ENCODE measurements around the gene PSMA5.

PSMA5 gene

DNA sequence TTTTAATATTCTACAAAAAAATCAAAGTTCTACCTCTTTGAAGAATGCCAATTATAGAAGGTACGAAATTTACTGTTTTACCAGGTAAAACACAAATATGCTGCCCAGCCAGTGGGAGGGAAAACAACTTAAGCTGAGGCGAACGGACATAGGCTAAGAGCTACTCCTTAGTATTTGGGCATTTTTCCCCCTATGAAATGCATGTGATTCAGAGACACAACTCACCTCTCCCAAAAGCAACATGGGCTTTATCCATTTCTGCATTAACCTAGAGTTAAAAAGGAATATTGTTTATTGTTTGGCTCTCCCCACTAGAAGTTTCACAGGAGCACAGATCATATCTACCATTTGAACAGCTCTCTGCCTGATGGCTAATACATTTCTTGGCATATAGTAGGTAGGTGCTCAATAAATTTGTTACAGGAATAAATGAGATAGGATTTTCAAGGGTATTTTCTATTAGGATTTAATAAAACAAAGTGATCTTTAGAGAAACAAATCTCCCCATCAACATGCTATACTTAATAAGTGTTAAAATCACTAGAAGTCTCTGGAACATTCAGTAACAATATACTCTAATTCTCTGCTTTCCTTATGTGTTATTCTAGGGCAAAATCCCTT is 26.1 kb downstream of the PSMA5 start:
- TF ChIP-seq YY1 (IDR thresholded peaks at IDR 0.05; ENCODE audit: low read depth) (no peak), TCF12 (IDR thresholded peaks at IDR 0.05; ENCODE audit: low read depth) (no peak), CEBPB (IDR thresholded peaks at IDR 0.05) (no peak), USF1 (IDR thresholded peaks at IDR 0.05) (no peak), EGR1 (IDR thresholded peaks at IDR 0.05) (no peak), FOXM1 (IDR thresholded peaks at IDR 0.05; ENCODE audit: borderline replicate concordance, low read depth) (no peak), CREB1 (IDR thresholded peaks at IDR 0.05; ENCODE audit: low read depth) (no peak), ZBTB7A (IDR thresholded peaks at IDR 0.05; ENCODE audit: low read depth) (no peak), TAF1 (IDR thresholded peaks at IDR 0.05; ENCODE audit: low read depth) (no peak), RAD21 (IDR thresholded peaks at IDR 0.05; ENCODE audit: low read depth) (no peak), REST (IDR thresholded peaks at IDR 0.05; ENCODE audit: low read depth) (no peak), EP300 (IDR thresholded peaks at IDR 0.05; ENCODE audit: borderline replicate concordance) (no peak), TEAD4 (IDR thresholded peaks at IDR 0.05) (no peak), NFIC (IDR thresholded peaks at IDR 0.05) (no peak)
- TF ChIP-seq, protein P1, sequence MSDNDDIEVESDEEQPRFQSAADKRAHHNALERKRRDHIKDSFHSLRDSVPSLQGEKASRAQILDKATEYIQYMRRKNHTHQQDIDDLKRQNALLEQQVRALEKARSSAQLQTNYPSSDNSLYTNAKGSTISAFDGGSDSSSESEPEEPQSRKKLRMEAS (IDR thresholded peaks at IDR 0.05), result no peak

GRCh38 chr1:109399326-109399957 is 26.8 kb downstream of the PSMA5 start:
- TF ChIP-seq USF1 (IDR thresholded peaks at IDR 0.05) (0 out of 2 replicates have a peak, but pooled peaks have one; percentile 5), EP300 (IDR thresholded peaks at IDR 0.05; ENCODE audit: borderline replicate concordance) (no peak), RAD21 (IDR thresholded peaks at IDR 0.05; ENCODE audit: low read depth) (peak; percentile 75)

GRCh38 chr1:109398343-109399225 is 27.7 kb downstream of the PSMA5 start:
- TF ChIP-seq YY1 (IDR thresholded peaks at IDR 0.05; ENCODE audit: low read depth) (no peak), ZBTB7A (IDR thresholded peaks at IDR 0.05; ENCODE audit: low read depth) (no peak), TAF1 (IDR thresholded peaks at IDR 0.05; ENCODE audit: low read depth) (no peak; the same call in 1 of the 2 replicates), FOXM1 (IDR thresholded peaks at IDR 0.05; ENCODE audit: borderline replicate concordance, low read depth) (no peak), TCF12 (IDR thresholded peaks at IDR 0.05; ENCODE audit: low read depth) (no peak), EGR1 (IDR thresholded peaks at IDR 0.05) (no peak), NFIC (IDR thresholded peaks at IDR 0.05) (no peak), EP300 (IDR thresholded peaks at IDR 0.05; ENCODE audit: borderline replicate concordance) (no peak), RAD21 (IDR thresholded peaks at IDR 0.05; ENCODE audit: low read depth) (no peak)

GRCh38 chr1:109397581-109398342 is 28.5 kb downstream of the PSMA5 start, which contains the start of gene SORT1:
Gene SORT1, minus strand, starts transcription at chr1:109397918. Its CDS starts 26 bp downstream, at chr1:109397892.
- TF ChIP-seq EGR1 (IDR thresholded peaks at IDR 0.05) (no peak), EP300 (IDR thresholded peaks at IDR 0.05; ENCODE audit: borderline replicate concordance) (peak; percentile 24; the same call in 1 of the 2 replicates), TAF1 (IDR thresholded peaks at IDR 0.05; ENCODE audit: low read depth) (peak; percentile 48; the same call in 1 of the 2 replicates), FOXM1 (IDR thresholded peaks at IDR 0.05; ENCODE audit: borderline replicate concordance, low read depth) (no peak), TEAD4 (IDR thresholded peaks at IDR 0.05) (peak; percentile 19; the same call in 1 of the 2 replicates), ZBTB7A (IDR thresholded peaks at IDR 0.05; ENCODE audit: low read depth) (0 out of 2 replicates have a peak, but pooled peaks have one; percentile 65), YY1 (IDR thresholded peaks at IDR 0.05; ENCODE audit: low read depth) (peak; percentile 39; the same call in 1 of the 2 replicates), USF1 (IDR thresholded peaks at IDR 0.05) (no peak), TCF12 (IDR thresholded peaks at IDR 0.05; ENCODE audit: low read depth) (no peak), CREB1 (IDR thresholded peaks at IDR 0.05; ENCODE audit: low read depth) (peak; percentile 49; the same call in 1 of the 2 replicates), RAD21 (IDR thresholded peaks at IDR 0.05; ENCODE audit: low read depth) (no peak; the same call in 1 of the 2 replicates), REST (IDR thresholded peaks at IDR 0.05; ENCODE audit: low read depth) (no peak), CEBPB (IDR thresholded peaks at IDR 0.05) (no peak), NFIC (IDR thresholded peaks at IDR 0.05) (no peak)
- TF ChIP-seq, protein P1 (IDR thresholded peaks at IDR 0.05), result no peak; the same call in 1 of the 2 replicates
